HG03378 (cell line): Measurements from ENCODE around the gene KRT27.
"Not testable (repeated sequence)": the region's sequence is repeated elsewhere in the genome, so short reads cannot be mapped to it uniquely, and the experiment has no call there.

Experiments
- ATAC-seq: cut with Tn5 transposase; IDR thresholded peaks from one replicate; pipeline ENCODE4 v1.9.1; 2021; ENCODE audit warnings: mild to moderate bottlenecking, moderate library complexity; ENCODE audit not compliant: unreplicated experiment

The KRT27 gene

DNA sequence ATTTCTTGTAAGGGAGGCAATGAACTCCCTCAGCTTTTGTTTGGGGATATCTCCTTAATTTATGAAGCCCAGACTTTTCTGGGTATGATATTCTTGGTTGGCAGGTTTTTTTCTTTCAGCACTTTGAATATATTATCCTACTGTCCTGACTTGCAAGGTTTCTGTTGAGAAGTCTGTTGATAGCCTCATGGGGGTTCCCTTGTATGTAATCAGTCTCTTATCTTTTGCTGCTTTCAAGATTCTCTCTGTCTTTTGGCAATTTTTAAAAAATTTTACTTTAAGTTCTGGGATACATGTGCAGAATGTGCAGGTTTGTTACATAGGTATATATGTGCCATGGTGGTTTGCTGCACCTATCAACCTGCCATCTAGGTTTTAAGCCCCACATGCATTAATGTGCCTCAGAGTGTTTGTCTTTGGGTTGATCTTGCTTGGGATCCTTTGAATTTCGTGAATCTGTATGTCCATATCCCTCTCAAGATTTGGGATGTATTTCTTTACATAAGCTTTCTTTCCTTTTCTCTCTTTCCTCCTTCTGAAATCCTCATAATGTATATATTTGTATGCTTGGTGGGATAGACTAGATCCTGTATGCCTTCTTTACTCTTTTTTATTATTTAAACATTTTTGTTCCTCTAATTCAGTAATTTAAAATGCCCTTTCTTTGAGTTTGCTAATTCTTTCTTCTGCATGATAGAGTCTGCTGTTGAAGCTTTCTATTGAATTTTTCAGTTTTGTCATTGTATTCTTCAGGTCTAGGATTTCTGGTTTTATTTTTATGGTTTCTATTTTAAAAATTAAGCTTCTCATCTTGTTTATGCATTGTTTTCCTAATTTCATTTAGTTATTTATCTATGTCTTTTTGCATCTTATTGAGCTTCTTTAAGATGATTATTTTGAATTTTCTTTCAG, 22.0 kb downstream of the KRT27 start:
- ATAC-seq, result no peak

GRCh38 chr17:40755231-40755630, 27.1 kb downstream of the KRT27 start, which contains the start of gene KRT25:
Gene KRT25, minus strand, starts transcription at chr17:40755331. Its CDS starts 60 bp downstream, at chr17:40755271.
- ATAC-seq, result no peak

GRCh38 chr17:40753804-40754203, 28.5 kb downstream of the KRT27 start:
- ATAC-seq, result no peak

DNA sequence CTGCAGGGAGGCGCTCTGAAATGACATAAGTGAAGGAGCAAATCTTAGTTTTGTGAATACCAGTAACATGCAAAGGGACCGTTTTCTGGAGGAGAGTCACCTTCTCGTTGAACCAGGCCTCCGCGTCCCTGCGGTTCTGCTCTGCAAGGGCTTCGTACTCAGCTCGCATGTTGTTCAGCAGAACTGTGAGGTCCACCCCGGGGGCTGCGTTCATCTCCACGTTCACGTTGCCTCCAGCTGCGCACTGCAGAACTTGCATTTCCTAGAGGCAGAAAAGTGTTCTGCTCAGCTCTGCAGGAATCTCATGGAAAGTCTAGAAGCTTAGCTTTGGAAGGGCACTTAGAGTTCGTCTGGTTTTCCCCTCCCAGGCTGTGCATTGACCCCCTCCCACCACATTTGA, 31.3 kb downstream of the KRT27 start:
- ATAC-seq, result no peak

- no peak for ATAC-seq
Observed at GRCh38 chr17:40750391-40750790, 32.0 kb downstream of the KRT27 start.

- not testable (repeated sequence) for ATAC-seq
Observed at GRCh38 chr17:40748666-40749065, 33.7 kb downstream of the KRT27 start.

DNA sequence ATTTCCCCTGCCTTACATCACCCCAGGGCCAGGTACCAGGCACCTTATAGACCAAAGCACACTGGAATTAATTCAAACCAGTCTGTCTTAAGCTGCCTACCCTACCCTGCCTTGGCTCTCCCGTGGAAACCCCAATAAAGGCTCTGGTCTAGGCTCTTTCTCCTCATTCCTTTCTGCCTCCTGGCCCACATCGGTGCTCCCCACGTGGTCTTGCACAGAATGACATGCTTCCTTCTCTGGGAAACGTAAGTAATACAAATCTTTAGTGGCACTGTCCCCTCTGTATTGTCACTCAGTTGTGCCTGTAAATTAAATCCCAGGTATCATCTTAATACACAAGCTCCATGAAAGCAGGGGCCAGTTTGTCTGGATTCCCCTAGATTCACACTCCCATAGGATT, 43.8 kb downstream of the KRT27 start:
- ATAC-seq, result no peak

DNA sequence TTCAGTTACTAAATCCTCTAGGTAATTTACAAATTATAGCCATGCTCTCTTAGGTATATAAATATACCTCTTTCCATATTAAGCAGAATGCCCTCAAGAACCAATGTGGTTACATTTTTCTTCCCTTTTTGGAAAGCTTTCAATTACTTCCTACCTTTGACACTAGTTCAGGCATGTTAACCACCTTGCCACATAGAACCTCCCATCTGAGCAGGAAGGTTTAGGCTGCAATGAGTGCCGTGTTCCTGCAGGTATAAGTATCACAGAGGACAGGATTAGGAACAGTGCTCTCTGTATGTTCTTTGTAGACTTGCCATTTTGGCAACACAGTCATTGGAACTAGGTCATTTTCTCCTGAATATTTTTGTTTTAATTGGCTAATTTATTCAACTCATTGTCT, 47.3 kb downstream of the KRT27 start:
- no peak for ATAC-seq

DNA sequence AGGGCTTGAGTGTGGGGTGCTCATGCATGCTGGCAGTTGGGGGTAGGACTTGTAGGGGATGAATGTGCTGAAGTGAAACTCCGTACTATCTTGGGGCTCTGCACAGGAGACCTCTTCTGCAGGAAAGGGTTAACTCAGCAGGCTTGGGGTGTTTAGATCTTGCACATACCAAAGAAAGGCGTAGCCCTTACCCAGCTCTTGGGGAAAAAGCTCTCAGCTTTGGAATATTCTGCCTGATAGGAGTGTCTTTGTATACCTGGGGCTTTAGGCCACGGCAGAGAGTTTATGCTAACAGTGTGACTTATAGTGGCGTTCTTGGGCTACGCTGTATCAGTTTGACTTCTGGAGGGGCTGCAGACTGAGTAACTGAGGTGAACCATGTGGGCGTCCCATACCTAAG, 48.3 kb downstream of the KRT27 start:
- ATAC-seq, result no peak

DNA sequence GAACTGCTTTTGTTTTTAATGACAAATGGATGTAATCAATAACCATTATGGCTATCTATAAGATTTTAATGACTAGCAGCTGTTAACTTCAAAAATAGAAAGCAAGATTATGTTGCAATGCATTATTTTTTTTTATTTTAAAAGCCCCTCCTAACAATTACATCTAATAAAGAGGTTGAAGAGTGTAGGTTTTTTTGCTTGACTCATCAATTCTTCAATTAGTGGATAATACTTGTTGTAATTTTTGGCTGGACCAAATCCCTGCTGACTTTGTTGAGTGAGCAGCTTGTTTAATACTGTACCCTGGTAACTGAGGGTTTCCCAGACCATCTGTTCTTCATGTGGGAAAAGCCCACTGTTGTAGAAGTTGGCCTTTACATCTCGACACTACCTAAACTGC, 51.4 kb downstream of the KRT27 start:
- ATAC-seq, result no peak

- no peak for ATAC-seq
Observed at GRCh38 chr17:40727447-40728231, 54.7 kb downstream of the KRT27 start.

DNA sequence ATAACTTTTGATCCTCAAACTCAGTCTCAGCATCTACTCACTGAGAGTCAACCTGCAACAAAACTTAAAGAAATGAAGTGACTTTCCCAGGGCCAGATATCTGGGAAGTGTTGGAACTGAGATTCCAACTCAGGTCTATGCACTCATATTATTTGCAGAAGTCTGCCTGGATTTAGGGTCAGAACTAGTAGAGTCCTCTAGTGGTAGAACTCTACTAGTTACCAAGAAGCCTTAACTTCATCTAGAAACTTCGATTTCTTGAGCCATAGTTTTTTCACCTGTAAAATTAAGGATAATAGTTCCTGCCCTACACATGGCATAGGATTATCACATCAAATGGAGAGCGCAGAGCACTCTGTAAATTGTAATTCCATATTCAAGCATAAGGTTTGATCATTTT, 55.4 kb downstream of the KRT27 start:
- ATAC-seq, result no peak
